Activated naive CD8-positive, alpha-beta T cell treated with anti-CD3 and anti-CD28 coated beads, Interleukin-2, amount 10 ng/mL, durations not matched to agents 7 days and 5 days (primary cell): ENCODE data around the gene TPR. TPM values are rescaled to one million over a fixed set of nuclear protein-coding genes. Genes with fewer than 3 reads are reported as not detected.

Experiments used
- ATAC-seq: fragments of 150-1000 bp; cut with Tn5 transposase; one replicate; pipeline ENCODE4 v1.10.0; 2021; ENCODE audit warnings: low read depth, moderate library complexity
- POLR2A ChIA-PET: fragments of 350-600 bp; sonication (Branson Sonifier 250); formaldehyde crosslinking; loops from one replicate; lab custom pipeline; 2021; ENCODE audit warnings: antibody characterized with exemption; lab: Charles Lee
- DNase-seq: peaks from one replicate; pipeline ENCODE4 v3.0.0; 2021
- H3K27ac Mint-ChIP-seq: one replicate; pipeline ENCODE4 v1.8.0; 2022; ENCODE audit warnings: mild to moderate bottlenecking, mixed read lengths
- H3K27me3 Mint-ChIP-seq: one replicate; pipeline ENCODE4 v1.8.0; 2022; ENCODE audit warnings: mild to moderate bottlenecking, moderate library complexity, mixed read lengths
- H3K36me3 Mint-ChIP-seq: one replicate; pipeline ENCODE4 v1.8.0; 2021; ENCODE audit warnings: mild to moderate bottlenecking, mixed read lengths
- H3K4me1 Mint-ChIP-seq: one replicate; pipeline ENCODE4 v1.8.0; 2021; ENCODE audit warnings: mixed read lengths
- H3K4me3 Mint-ChIP-seq: one replicate; pipeline ENCODE4 v1.8.0; 2022; ENCODE audit warnings: mild to moderate bottlenecking, moderate library complexity, mixed read lengths
- H3K9me3 Mint-ChIP-seq: one replicate; pipeline ENCODE4 v1.8.0; 2021; ENCODE audit warnings: mixed read lengths
- total RNA-seq, 2 experiments: library from RNA; stranded (reverse); gene quantifications; one replicate each; pipeline ENCODE4 v1.2.3, GENCODE V29; 2021

Gene TPR
- total RNA-seq, 2 experiments from 2014 or later, result 130 to 144 TPM

DNA sequence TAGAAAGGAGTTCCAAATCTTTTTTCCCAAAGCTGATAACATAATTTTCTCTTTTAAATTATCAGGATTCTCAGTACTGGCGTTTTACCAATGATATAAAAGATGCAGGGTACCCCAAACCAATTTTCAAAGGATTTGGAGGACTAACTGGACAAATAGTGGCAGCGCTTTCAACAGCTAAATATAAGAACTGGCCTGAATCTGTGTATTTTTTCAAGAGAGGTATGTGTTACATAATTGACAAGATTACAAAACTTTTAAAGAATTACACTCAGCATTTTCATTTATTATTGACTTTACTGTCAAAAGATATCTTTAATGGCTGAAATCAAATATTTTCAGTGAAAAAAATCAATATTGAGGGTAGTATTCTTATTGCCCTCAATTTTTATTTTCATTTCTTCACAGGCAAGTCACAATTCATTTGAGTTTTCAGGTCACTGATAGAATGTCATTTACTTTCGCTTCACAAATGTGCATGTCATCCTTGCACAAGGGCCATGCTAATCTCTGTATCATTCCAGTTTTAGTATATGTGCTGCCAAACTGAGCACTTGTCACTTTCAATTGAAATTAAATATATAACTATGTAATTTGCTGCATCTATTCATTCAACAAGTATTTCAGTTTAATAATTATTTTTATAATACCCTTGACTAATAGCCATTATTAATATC is 63.5 kb downstream of the TPR start:
- POLR2A ChIA-PET, result no interaction called here
- Mint-ChIP-seq H3K27ac (no peak overlapping the region), H3K4me3 (no peak overlapping the region), H3K4me1 (peaks cover 5% of the 10 kb centered on the region), H3K36me3 (peaks cover 20% of the 10 kb centered on the region), H3K27me3 (no peaks in the 10 kb centered on the region), H3K9me3 (no peaks in the 10 kb centered on the region)
- DNase-seq (no peak), ATAC-seq (no peak)

DNA sequence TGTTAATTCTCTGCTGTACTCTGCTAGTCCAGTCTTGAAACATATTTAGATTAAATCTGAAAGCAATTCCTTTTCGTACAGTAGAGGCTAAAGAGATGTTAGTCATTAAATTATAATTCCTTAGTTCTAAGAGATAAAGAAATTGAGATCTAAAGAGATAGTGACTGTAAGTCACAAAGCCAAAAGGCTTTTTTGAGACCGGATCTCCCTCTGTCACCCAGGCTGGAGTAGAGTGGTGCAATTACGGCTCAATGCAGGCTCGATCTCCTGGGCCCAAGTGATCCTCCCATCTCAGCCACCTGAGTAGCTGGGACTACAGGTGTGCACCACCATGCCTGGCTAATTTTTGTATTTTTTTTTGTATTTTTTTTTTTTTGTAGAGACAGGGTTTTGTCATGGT is 64.7 kb downstream of the TPR start:
- ATAC-seq, result no peak
- no peak overlapping the region for H3K27ac Mint-ChIP-seq
- no peaks in the 10 kb centered on the region for H3K27me3 Mint-ChIP-seq
- POLR2A ChIA-PET, result no interaction called here
- peaks cover 17% of the 10 kb centered on the region for H3K36me3 Mint-ChIP-seq
- no peak for DNase-seq
- no peaks in the 10 kb centered on the region for H3K9me3 Mint-ChIP-seq
- H3K4me3 Mint-ChIP-seq, result no peak overlapping the region
- H3K4me1 Mint-ChIP-seq, result peaks cover 13% of the 10 kb centered on the region

DNA sequence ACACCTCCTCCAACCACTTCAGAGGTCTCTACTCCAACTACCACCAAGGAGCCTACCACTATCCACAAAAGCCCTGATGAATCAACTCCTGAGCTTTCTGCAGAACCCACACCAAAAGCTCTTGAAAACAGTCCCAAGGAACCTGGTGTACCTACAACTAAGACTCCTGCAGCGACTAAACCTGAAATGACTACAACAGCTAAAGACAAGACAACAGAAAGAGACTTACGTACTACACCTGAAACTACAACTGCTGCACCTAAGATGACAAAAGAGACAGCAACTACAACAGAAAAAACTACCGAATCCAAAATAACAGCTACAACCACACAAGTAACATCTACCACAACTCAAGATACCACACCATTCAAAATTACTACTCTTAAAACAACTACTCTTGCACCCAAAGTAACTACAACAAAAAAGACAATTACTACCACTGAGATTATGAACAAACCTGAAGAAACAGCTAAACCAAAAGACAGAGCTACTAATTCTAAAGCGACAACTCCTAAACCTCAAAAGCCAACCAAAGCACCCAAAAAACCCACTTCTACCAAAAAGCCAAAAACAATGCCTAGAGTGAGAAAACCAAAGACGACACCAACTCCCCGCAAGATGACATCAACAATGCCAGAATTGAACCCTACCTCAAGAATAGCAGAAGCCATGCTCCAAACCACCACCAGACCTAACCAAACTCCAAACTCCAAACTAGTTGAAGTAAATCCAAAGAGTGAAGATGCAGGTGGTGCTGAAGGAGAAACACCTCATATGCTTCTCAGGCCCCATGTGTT is 66.6 kb downstream of the TPR start:
- DNase-seq (no peak), ATAC-seq (peak; percentile 10)
- Mint-ChIP-seq H3K36me3 (peaks cover 13% of the 10 kb centered on the region), H3K27ac (no peak overlapping the region), H3K9me3 (no peaks in the 10 kb centered on the region), H3K27me3 (peaks cover 2% of the 10 kb centered on the region), H3K4me1 (peaks cover 22% of the 10 kb centered on the region), H3K4me3 (no peak overlapping the region)
- POLR2A ChIA-PET, result interaction anchor here (0.9 to 1.0 kb wide), 2 partner anchors 12 to 66 kb away, joined by 4 read pairs; partner anchors contain the start of gene TPR

DNA sequence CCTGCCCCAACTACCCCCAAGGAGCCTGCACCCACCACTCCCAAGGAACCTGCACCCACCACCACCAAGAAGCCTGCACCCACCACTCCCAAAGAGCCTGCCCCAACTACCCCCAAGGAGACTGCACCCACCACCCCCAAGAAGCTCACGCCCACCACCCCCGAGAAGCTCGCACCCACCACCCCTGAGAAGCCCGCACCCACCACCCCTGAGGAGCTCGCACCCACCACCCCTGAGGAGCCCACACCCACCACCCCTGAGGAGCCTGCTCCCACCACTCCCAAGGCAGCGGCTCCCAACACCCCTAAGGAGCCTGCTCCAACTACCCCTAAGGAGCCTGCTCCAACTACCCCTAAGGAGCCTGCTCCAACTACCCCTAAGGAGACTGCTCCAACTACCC is 67.6 kb downstream of the TPR start:
- Mint-ChIP-seq H3K4me1 (peaks cover 23% of the 10 kb centered on the region), H3K4me3 (no peak overlapping the region), H3K9me3 (no peaks in the 10 kb centered on the region), H3K27me3 (peaks cover 2% of the 10 kb centered on the region), H3K27ac (no peak overlapping the region), H3K36me3 (peaks cover 11% of the 10 kb centered on the region)
- POLR2A ChIA-PET, result no interaction called here
- DNase-seq (no peak), ATAC-seq (no peak)

DNA sequence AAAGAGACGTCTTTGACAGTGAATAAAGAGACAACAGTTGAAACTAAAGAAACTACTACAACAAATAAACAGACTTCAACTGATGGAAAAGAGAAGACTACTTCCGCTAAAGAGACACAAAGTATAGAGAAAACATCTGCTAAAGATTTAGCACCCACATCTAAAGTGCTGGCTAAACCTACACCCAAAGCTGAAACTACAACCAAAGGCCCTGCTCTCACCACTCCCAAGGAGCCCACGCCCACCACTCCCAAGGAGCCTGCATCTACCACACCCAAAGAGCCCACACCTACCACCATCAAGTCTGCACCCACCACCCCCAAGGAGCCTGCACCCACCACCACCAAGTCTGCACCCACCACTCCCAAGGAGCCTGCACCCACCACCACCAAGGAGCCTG is 68.5 kb downstream of the TPR start:
- Mint-ChIP-seq H3K27ac (peak overlapping the region; percentile 86), H3K27me3 (peaks cover 2% of the 10 kb centered on the region), H3K4me3 (peak overlapping the region; percentile 20), H3K4me1 (peaks cover 23% of the 10 kb centered on the region), H3K9me3 (no peaks in the 10 kb centered on the region), H3K36me3 (peaks cover 11% of the 10 kb centered on the region)
- ATAC-seq (peak; percentile 60), DNase-seq (no peak)
- POLR2A ChIA-PET, result no interaction called here

DNA sequence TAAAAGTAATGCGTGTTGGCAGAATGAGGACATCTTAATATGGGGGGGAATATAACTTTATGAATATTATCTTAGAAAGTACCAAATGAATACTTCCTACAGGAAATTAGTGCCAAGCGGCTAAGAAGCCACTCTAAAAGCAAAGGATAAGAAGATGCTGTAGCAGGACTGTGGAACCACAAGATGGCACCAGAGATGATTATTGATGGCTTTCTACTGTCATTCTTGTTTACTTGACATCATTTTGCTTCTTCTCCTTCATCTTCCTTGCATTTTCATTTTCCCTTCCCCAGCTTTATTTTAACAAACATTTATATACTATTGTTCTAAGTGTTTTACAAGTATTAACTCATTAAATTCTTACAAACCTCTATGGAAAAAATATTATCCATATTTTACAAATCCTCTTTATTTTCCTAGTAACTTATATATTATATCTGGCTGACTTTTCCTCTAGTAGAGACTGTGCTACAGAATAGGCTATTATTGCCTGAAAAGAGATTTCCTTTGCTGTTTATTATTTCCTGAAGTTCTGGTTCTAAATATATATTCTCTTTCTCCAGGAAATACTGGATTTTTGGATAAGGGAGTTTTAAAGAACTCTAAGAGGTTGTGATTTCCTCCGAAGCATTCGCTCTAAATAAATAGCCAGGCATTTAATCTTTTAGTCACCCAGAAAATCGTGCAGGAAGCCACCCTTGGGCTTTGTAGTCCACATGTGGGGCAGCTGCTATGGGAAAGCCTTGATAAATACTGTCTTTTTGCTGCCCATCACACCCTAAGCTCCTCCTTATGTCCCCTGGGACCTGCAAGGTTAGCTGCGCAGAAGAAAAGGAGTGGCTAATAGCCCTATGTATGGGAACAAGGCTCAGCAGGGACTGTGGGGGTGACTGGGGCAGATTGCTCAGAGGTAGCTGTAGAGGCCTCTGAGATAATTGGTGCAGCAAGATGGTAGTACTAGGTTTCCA is 69.8 kb downstream of the TPR start:
- POLR2A ChIA-PET, result interaction anchor here (0.6 to 1.3 kb wide), 2 partner anchors 10 to 29 kb away, joined by 3 to 4 read pairs; partner anchors contain the start of gene PRG4
- H3K4me1 Mint-ChIP-seq, result peaks cover 23% of the 10 kb centered on the region
- H3K27ac Mint-ChIP-seq, result peak overlapping the region; percentile 30
- H3K4me3 Mint-ChIP-seq, result no peak overlapping the region
- H3K9me3 Mint-ChIP-seq, result no peaks in the 10 kb centered on the region
- ATAC-seq (peak; percentile 43), DNase-seq (no peak)
- peaks cover 2% of the 10 kb centered on the region for H3K27me3 Mint-ChIP-seq
- peaks cover 7% of the 10 kb centered on the region for H3K36me3 Mint-ChIP-seq

DNA sequence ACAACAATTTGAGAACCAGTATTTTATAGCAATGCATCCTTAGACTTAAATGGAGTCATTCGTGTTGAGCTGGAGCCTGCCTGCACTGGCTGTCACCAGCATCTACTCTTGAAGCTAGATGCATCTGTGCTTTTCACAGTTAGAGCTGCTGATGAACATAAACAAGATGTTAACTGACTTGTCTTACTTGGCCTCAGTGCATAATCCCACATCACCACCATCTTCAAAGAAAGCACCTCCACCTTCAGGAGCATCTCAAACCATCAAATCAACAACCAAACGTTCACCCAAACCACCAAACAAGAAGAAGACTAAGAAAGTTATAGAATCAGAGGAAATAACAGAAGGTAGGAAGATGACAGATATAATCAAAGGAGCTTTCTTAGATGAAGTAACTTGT is 71.1 kb downstream of the TPR start:
- Mint-ChIP-seq H3K36me3 (peaks cover 3% of the 10 kb centered on the region), H3K27me3 (peaks cover 2% of the 10 kb centered on the region), H3K9me3 (no peaks in the 10 kb centered on the region), H3K4me1 (peaks cover 20% of the 10 kb centered on the region), H3K4me3 (peak overlapping the region; percentile 41), H3K27ac (peak overlapping the region; percentile 86)
- ATAC-seq (peak; percentile 32), DNase-seq (no peak)
- POLR2A ChIA-PET, result interaction anchor here (1.3 to 1.4 kb wide), 2 partner anchors 8 to 12 kb away, joined by 4 read pairs; partner anchors contain the start of gene PRG4

DNA sequence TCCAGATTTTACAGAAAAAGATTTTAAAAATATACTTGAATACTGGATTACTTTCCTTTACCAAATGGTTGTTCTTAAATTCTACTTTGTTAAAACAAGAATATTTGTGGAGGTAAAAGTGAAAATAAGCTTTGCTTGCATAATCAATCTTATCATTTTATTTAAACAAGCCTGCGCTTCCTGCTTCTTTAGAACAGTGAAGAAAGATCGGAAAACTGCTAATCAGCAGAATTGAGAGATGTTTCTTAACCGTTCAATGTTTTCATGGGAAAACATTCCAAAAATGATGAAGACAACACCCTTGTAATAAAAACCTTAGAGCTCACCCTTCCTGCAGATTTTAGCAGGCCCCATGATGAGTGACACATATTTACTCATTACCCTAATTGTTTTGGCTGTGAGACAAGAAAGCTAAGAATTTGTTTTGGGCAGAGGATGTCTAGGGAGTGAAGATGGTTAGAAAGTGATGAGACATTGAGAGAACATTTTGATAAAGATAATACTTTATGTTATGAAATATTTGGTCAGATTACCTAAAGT is 72.6 kb downstream of the TPR start:
- Mint-ChIP-seq H3K4me3 (no peak overlapping the region), H3K9me3 (no peaks in the 10 kb centered on the region), H3K4me1 (peaks cover 20% of the 10 kb centered on the region), H3K27ac (no peak overlapping the region), H3K27me3 (peaks cover 2% of the 10 kb centered on the region), H3K36me3 (peaks cover 3% of the 10 kb centered on the region)
- no peak for DNase-seq
- POLR2A ChIA-PET, result no interaction called here
- ATAC-seq, result no peak

DNA sequence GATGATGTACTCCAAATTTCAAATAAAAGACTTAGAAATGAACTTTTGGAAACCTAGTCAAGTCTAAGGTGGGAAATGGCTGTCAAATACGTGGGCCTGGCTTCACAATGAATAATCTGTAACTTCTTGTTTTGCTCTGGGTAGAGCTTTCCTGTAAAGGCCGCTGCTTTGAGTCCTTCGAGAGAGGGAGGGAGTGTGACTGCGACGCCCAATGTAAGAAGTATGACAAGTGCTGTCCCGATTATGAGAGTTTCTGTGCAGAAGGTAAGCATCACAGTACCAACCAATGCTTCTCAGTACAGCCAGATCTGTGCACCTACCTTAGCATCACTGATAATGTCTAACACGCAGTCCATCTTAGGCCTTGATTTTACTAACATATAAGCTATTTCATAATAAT is 73.6 kb downstream of the TPR start:
- Mint-ChIP-seq H3K36me3 (peaks cover 2% of the 10 kb centered on the region), H3K27me3 (peaks cover 2% of the 10 kb centered on the region), H3K4me3 (no peak overlapping the region), H3K27ac (no peak overlapping the region), H3K9me3 (no peaks in the 10 kb centered on the region), H3K4me1 (peaks cover 17% of the 10 kb centered on the region)
- DNase-seq, result no peak
- ATAC-seq, result no peak
- POLR2A ChIA-PET, result no interaction called here

DNA sequence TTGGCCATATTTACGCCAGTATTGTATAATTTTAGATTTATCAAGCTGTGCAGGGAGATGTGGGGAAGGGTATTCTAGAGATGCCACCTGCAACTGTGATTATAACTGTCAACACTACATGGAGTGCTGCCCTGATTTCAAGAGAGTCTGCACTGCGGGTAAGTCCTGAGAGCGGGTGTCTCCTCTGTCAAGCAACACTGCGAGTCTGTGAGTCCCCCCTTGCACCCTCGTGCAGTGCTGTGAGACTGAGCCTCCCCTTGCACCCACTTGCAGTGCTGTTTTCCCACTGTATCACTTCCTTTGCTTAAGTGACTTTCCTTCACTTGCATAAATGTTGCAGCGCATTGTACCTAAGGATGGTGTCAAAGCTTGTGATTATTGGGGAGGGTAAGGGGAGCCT is 75.0 kb downstream of the TPR start:
- no peak for ATAC-seq
- Mint-ChIP-seq H3K27ac (no peak overlapping the region), H3K4me1 (peaks cover 9% of the 10 kb centered on the region), H3K4me3 (no peak overlapping the region), H3K36me3 (no peaks in the 10 kb centered on the region), H3K27me3 (peaks cover 6% of the 10 kb centered on the region), H3K9me3 (no peaks in the 10 kb centered on the region)
- POLR2A ChIA-PET, result no interaction called here
- DNase-seq, result no peak

DNA sequence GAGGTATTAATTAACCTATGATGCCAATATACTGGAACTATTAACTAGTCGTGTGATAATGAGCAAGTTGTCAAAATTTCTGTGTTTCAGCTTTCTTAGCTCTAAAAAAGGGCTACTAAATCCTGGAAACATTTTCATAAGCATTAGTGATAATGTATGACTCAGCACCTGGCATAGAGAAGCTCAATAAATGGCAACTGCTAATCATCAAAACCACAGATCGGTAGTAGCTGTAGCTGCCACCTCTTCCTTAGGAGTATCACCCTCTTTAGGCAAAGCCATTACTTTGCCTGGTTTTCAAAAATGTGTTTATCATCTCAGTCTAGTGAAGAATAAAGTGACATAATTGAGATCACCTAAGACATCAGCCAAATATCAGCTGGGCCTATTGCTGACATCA is 75.5 kb downstream of the TPR start:
- Mint-ChIP-seq H3K27ac (no peak overlapping the region), H3K36me3 (no peaks in the 10 kb centered on the region), H3K27me3 (peaks cover 7% of the 10 kb centered on the region), H3K9me3 (no peaks in the 10 kb centered on the region), H3K4me1 (peaks cover 6% of the 10 kb centered on the region), H3K4me3 (no peak overlapping the region)
- ATAC-seq, result no peak
- no peak for DNase-seq
- POLR2A ChIA-PET, result no interaction called here

DNA sequence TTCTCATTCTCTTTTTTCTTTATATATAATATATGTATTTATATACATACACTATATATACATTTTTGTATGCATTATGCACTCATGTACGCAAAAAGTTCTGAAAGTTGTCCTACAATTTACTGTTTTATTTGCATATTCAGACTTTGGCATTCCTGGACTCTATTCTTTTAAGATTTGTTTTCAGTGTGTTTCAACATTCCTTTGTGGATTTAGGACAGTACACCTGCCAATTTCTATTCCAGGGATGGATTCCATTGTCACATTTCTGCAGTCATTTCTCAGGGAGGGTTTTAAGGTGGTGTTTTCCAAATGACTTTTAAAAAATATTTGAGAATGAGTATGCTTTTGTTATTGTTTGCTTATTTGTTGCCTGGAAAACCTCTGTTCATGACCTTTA is 76.2 kb downstream of the TPR start:
- H3K4me3 Mint-ChIP-seq, result no peak overlapping the region
- H3K27me3 Mint-ChIP-seq, result peaks cover 5% of the 10 kb centered on the region
- peaks cover 3% of the 10 kb centered on the region for H3K4me1 Mint-ChIP-seq
- ATAC-seq (no peak), DNase-seq (no peak)
- H3K9me3 Mint-ChIP-seq, result no peaks in the 10 kb centered on the region
- POLR2A ChIA-PET, result no interaction called here
- H3K27ac Mint-ChIP-seq, result no peak overlapping the region
- H3K36me3 Mint-ChIP-seq, result no peaks in the 10 kb centered on the region
